GM10248 (cell line): ENCODE results near the gene LYL1.

Source experiments
- CTCF ChIA-PET: fragments of 300-600 bp; sonication (Branson Sonifier 250); formaldehyde crosslinking; extraction: SDS; loops from one replicate; lab custom pipeline; 2021; ENCODE audit warnings: antibody characterized with exemption; lab: Yijun Ruan, JAX
- POLR2A ChIA-PET: fragments of 350-650 bp; sonication (Branson Sonifier 250); formaldehyde crosslinking; extraction: SDS; loops from one replicate; lab custom pipeline; 2020; ENCODE audit warnings: antibody characterized with exemption; lab: Yijun Ruan, JAX
- DNase-seq: peaks from one replicate; pipeline ENCODE4 v3.0.0; 2012; ENCODE audit errors: extremely low spot score
- TF ChIP-seq, protein P1 (sequence below): IDR thresholded peaks from 2 replicates; pipeline ENCODE4 v1.5.1; 2012; ENCODE audit warnings: mild to moderate bottlenecking, low read depth; ENCODE audit errors: extremely low read depth, missing control alignments, control extremely low read depth

LYL1 gene

DNA sequence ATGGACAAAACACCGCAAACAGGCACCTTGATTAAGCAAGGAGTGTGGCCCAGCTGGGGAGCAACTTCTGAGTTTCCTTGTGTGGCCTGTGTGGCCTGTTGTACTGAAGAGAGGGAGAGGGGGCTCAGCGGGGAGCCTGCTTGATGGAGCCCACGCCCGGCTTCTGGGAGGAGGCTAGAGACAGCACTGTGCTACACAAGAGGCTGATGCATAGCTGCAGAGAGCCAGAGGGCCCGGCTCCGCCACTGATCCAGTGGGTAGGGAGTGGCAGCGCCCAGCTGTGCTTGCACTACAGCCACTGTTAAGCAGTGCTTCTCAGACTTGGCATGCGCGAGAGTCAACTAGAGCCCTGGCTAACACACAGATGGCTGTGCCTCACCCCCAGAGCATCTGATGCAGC lies 19.0 kb downstream of the LYL1 start:
- no peak for DNase-seq
- TF ChIP-seq, protein P1, sequence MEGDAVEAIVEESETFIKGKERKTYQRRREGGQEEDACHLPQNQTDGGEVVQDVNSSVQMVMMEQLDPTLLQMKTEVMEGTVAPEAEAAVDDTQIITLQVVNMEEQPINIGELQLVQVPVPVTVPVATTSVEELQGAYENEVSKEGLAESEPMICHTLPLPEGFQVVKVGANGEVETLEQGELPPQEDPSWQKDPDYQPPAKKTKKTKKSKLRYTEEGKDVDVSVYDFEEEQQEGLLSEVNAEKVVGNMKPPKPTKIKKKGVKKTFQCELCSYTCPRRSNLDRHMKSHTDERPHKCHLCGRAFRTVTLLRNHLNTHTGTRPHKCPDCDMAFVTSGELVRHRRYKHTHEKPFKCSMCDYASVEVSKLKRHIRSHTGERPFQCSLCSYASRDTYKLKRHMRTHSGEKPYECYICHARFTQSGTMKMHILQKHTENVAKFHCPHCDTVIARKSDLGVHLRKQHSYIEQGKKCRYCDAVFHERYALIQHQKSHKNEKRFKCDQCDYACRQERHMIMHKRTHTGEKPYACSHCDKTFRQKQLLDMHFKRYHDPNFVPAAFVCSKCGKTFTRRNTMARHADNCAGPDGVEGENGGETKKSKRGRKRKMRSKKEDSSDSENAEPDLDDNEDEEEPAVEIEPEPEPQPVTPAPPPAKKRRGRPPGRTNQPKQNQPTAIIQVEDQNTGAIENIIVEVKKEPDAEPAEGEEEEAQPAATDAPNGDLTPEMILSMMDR, result no peak
- CTCF ChIA-PET, result interaction anchor here (1.4 to 6.6 kb wide), 5 partner anchors 10 to 119 kb away, joined by 3 to 52 read pairs (median 29); no protein-coding TSS in a partner anchor
- POLR2A ChIA-PET, result no interaction called here

DNA sequence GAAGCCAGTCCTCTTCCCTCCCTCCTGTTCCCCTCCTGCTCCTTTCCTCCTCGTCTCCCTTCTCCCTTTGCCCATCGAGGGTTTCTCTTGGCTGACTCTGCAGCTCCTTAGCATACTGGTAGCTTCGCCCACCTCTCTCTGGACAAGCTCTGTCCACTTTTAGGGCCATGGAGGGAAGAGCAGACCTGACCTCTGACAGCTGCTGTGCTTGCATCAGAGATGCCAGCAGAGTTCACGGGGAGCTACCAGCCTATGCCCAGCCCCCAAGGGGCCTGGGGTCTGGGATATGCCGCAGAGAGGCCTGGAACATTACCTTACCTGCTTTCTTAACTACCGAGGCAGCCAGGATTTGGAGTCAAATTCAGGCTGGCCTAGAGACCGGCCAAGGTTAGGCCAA lies 19.7 kb downstream of the LYL1 start:
- DNase-seq, result no peak
- ChIA-PET CTCF (interaction anchor here (1.4 to 6.6 kb wide), 5 partner anchors 11 to 118 kb away, joined by 3 to 52 read pairs (median 29); no protein-coding TSS in a partner anchor), POLR2A (no interaction called here)
- TF ChIP-seq, protein P1, result no peak

DNA sequence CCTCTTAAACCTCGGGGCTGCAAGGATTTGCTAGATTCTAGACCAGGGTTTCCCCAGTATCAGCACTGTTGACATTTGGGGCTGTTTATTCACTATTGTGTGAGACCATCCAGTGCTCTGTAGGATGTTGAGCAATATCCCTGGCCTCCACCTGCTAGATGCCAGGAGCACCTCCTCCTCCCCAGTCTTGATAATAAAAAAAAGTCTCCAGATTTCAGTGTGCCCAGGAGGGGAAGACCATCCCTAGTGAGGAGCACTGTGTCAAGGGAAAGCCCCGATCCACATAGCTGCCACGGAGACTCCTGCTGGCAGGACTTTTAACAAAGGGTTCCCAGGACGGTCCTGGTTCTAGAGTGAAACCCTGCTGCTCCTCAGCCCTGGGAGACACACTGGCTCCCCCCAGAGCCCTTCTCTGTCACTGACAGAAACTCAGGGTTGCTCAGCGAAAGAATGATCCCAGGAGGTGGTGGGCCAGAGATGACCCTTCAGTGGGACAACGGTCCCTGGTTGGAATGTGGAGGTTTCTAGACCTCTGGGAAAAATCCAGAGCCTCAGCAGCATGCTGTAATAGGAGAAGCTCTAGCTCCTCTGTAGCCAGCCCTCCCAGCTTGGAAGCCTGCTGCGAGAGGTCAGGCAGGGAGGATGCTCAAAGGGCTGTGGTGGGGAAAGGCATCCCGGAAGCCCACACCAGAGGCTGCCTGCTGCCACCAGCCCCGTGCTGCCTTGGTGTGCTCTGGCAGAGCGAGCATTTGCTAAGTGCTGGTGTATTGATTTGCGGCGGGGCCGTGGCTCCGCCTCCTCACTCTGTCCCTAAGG lies 20.3 kb downstream of the LYL1 start:
- CTCF ChIA-PET, result interaction anchor here (1.4 to 6.6 kb wide), 5 partner anchors 12 to 118 kb away, joined by 3 to 52 read pairs (median 29); no protein-coding TSS in a partner anchor
- TF ChIP-seq, protein P1, result peak; percentile 7
- DNase-seq, result no peak
- POLR2A ChIA-PET, result no interaction called here

DNA sequence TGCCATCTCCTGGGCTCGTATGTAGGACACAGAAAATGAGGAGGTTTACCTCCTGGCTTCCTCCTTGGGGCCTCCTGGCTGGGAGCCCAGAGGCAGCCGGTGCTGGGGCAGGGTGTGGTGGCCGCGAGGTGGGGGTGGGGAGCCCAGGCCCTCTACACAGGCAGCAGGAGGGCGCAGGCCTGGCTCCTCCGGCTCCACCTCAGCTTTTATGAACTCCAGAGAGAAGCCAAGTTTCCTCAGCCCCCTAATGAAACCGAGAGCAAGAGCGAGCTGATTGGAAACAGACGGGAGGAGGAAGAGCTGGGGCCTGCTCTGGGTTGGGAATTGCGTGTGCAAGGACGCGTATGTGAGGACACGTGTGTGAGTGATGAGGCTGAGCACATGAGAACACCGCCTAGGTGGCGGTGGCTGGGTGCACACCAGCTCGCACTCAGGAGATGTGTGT lies 23.1 kb downstream of the LYL1 start:
- ChIA-PET CTCF (interaction anchor here (1.1 to 10.8 kb wide), 4 partner anchors 11 to 114 kb away, joined by 3 to 102 read pairs (median 7); no protein-coding TSS in a partner anchor), POLR2A (interaction anchor here (0.5 kb wide), 1 partner anchor 701 kb away, joined by 4 read pairs; no protein-coding TSS in a partner anchor)
- TF ChIP-seq, protein P1, result no peak
- DNase-seq, result no peak

DNA sequence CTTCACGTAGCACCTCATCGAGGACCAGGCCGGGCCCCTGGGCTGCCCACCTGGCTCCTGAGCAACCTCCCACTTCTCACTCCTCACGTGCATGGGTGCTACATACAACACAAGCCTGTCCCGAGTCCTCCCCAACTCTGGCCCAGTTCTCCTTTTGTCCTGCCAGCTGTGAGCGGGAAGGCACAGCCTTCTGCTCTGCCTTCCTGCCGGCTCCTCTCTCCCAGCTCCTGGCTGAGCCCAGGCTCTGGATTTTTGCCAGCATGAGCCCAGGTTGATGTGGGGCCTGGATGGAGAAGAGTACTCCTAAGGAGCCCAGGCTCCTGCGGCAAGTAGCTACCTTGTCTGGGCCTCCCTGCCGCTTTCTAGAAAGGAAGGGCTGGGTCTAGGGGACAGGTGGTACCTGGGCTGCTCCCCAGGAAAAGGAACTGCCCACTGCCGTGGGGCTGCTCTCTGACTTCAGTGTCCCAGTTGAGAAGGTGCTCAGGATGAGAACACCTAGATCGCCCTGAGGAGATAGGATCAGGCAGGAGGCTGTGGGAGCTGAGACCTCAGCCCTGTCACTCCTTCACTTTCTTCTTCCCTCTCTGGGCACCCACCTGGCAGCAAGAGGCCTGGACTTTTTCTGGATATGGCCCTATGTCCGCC lies 23.6 kb downstream of the LYL1 start:
- DNase-seq, result no peak
- CTCF ChIA-PET, result interaction anchor here (0.8 to 10.8 kb wide), 5 partner anchors 15 to 114 kb away, joined by 3 to 102 read pairs (median 5); no protein-coding TSS in a partner anchor
- POLR2A ChIA-PET, result interaction anchor here (0.5 kb wide), 1 partner anchor 701 kb away, joined by 4 read pairs; no protein-coding TSS in a partner anchor
- TF ChIP-seq, protein P1, result no peak

DNA sequence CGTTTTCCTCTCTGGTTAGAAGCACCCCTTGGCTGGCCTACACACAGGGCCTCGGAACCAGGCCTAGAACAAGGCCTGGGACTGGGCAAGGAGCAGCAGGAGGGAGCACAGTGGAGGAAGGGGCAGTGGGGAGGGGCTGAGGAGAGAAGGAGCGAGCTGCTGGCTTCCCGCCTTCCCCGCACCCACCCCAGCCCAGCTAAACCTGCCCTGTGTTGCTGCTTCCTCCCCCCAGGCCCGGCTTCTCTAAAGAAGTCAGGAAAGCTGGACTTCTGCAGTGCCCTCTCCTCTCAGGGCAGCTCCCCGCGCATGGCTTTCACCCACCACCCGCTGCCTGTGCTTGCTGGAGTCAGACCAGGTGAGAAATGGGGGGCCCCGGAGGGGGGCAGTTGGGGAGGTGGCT lies 24.3 kb downstream of the LYL1 start:
- CTCF ChIA-PET, result interaction anchor here (0.8 to 10.8 kb wide), 5 partner anchors 15 to 113 kb away, joined by 3 to 102 read pairs (median 8); no protein-coding TSS in a partner anchor
- TF ChIP-seq, protein P1, result no peak

More for the DNA sequence above, 24.3 kb downstream of the LYL1 start:
- POLR2A ChIA-PET, result no interaction called here
- DNase-seq, result no peak
